RCC 7860 (cell line): ENCODE data around the gene CENPX.

ENCODE experiments used
- DNase-seq: peaks from one replicate; pipeline ENCODE4 v3.0.0-alpha.2; 2015; ENCODE audit warnings: low spot score
- FAIRE-seq: peaks from 2 replicates; lab custom pipeline; 2012; peaks lifted over from hg19 to GRCh38; lab: Jason Lieb, UNC

Gene CENPX

GRCh38 chr17:82022310-82022980, at the start of gene CENPX:
Gene CENPX (minus strand): TSS chr17:82022878. CDS start chr17:82022861, 17 bp downstream.
- DNase-seq = no peak
- FAIRE-seq = no peak

- no peak for DNase-seq
- no peak for FAIRE-seq
Measured at GRCh38 chr17:82070611-82071010, 47.9 kb upstream of the CENPX start.

- DNase-seq = no peak
- no peak for FAIRE-seq
Measured at GRCh38 chr17:82065638-82066303, 43.1 kb upstream of the CENPX start, which contains the start of gene DUS1L. Gene DUS1L (minus strand): TSS chr17:82065804. CDS start chr17:82065059, 745 bp downstream.

GRCh38 chr17:82065193-82065637, 42.5 kb upstream of the CENPX start:
- no peak for FAIRE-seq

GRCh38 chr17:82064433-82065192, 41.9 kb upstream of the CENPX start:
- FAIRE-seq = no peak
- DNase-seq = peak; percentile 6

More at GRCh38 chr17:82065193-82065637, 42.5 kb upstream of the CENPX start:
- no peak for DNase-seq

GRCh38 chr17:82063424-82064415, 41.0 kb upstream of the CENPX start:
- no peak for DNase-seq
- FAIRE-seq = no peak

- no peak for FAIRE-seq
- DNase-seq = no peak
Measured at GRCh38 chr17:82062984-82063368, 40.3 kb upstream of the CENPX start.

GRCh38 chr17:82062076-82062983, 39.7 kb upstream of the CENPX start:
- FAIRE-seq (no peak), DNase-seq (no peak)

GRCh38 chr17:82061047-82061925, 38.6 kb upstream of the CENPX start:
- no peak for FAIRE-seq
- no peak for DNase-seq

GRCh38 chr17:82060614-82061013, 37.9 kb upstream of the CENPX start:
- FAIRE-seq = no peak
- DNase-seq = no peak

GRCh38 chr17:82060001-82060380, 37.3 kb upstream of the CENPX start:
- no peak for FAIRE-seq
- no peak for DNase-seq

- DNase-seq (no peak), FAIRE-seq (no peak)
Measured at GRCh38 chr17:82059272-82060000, 36.8 kb upstream of the CENPX start.

GRCh38 chr17:82058855-82059249, 36.2 kb upstream of the CENPX start:
- FAIRE-seq (no peak), DNase-seq (no peak)

GRCh38 chr17:82058230-82058854, 35.7 kb upstream of the CENPX start:
- FAIRE-seq = no peak
- DNase-seq = no peak

GRCh38 chr17:82056729-82057621, 34.3 kb upstream of the CENPX start:
- DNase-seq = no peak
- no peak for FAIRE-seq

- FAIRE-seq (no peak), DNase-seq (no peak)
Measured at GRCh38 chr17:82055965-82056728, 33.5 kb upstream of the CENPX start.
